HepG2 (cell line): ENCODE measurements around the gene CEP250. TPM values are rescaled to one million over a fixed set of nuclear protein-coding genes. Genes with fewer than 3 reads are reported as not detected.

Experiments
- BRCA1 ChIP-seq: sonication (generic); formaldehyde crosslinking; IDR thresholded peaks from 2 replicates; pipeline ENCODE4 v1.4.0; 2020; ENCODE audit warnings: missing genetic modification reagents
- FOXJ3 ChIP-seq: sonication (generic); formaldehyde crosslinking; IDR thresholded peaks from 2 replicates; pipeline ENCODE4 v1.4.0; 2020; ENCODE audit warnings: missing genetic modification reagents, mild to moderate bottlenecking, borderline replicate concordance
- GLI4 ChIP-seq: sonication (generic); formaldehyde crosslinking; IDR thresholded peaks from 2 replicates; pipeline ENCODE4 v1.5.1; 2020; ENCODE audit warnings: missing genetic modification reagents, mild to moderate bottlenecking, moderate library complexity, borderline replicate concordance
- KAT8 ChIP-seq: IDR thresholded peaks from 2 replicates; pipeline ENCODE4 v1.6.1; 2016; ENCODE audit warnings: missing genetic modification reagents, missing compliant biosample characterization
- MAZ ChIP-seq, 2 experiments: sonication (generic) in 1 of 2; formaldehyde crosslinking in 1 of 2; IDR thresholded peaks; 2 replicates each; pipeline versions ENCODE4 v1.5.0 to v1.6.1; 2012 to 2020; ENCODE audit warnings: low read depth in 2 of 2, mild to moderate bottlenecking in 2 of 2, borderline replicate concordance in 1 of 2, improper control_type of control experiment in 1 of 2, low read length in 1 of 2, missing genetic modification reagents in 1 of 2, moderate library complexity in 1 of 2
- SALL1 ChIP-seq: sonication (generic); formaldehyde crosslinking; IDR thresholded peaks from 2 replicates; pipeline ENCODE4 v1.8.0; 2022; ENCODE audit warnings: mild to moderate bottlenecking, missing genetic modification reagents
- SP5 ChIP-seq: IDR thresholded peaks from 2 replicates; pipeline ENCODE4 v1.6.1; 2016; ENCODE audit warnings: low read depth, borderline replicate concordance
- STAG1 ChIP-seq: sonication (generic); formaldehyde crosslinking; IDR thresholded peaks from 2 replicates; pipeline ENCODE4 v1.4.0; 2020; ENCODE audit warnings: missing genetic modification reagents
- XRCC5 ChIP-seq: fragments of 200-400 bp; formaldehyde crosslinking; optimal IDR thresholded peaks from 2 replicates; pipeline ENCODE3; 2017; ENCODE audit warnings: mild to moderate bottlenecking, low read length
- ZFY ChIP-seq: sonication (generic); formaldehyde crosslinking; IDR thresholded peaks from 2 replicates; pipeline ENCODE4 v1.4.0; 2020; ENCODE audit warnings: missing genetic modification reagents
- ZNF274 ChIP-seq: sonication (generic); formaldehyde crosslinking; IDR thresholded peaks from 2 replicates; pipeline ENCODE4 v1.5.1; 2020; ENCODE audit warnings: mild to moderate bottlenecking, missing genetic modification reagents
- ZNF33B ChIP-seq: sonication (generic); formaldehyde crosslinking; IDR thresholded peaks from 2 replicates; pipeline ENCODE4 v1.5.1; 2020; ENCODE audit warnings: mild to moderate bottlenecking, missing genetic modification reagents
- ZNF446 ChIP-seq: sonication (generic); formaldehyde crosslinking; IDR thresholded peaks from 2 replicates; pipeline ENCODE4 v1.5.0; 2020; ENCODE audit warnings: mild to moderate bottlenecking, missing genetic modification reagents
- ZNF598 ChIP-seq: sonication (generic); formaldehyde crosslinking; IDR thresholded peaks from 2 replicates; pipeline ENCODE4 v1.5.1; 2020; ENCODE audit warnings: mild to moderate bottlenecking, missing genetic modification reagents, borderline replicate concordance
- ZNF768 ChIP-seq: sonication (generic); formaldehyde crosslinking; IDR thresholded peaks from 2 replicates; pipeline ENCODE4 v1.4.0; 2020; ENCODE audit warnings: missing genetic modification reagents
- ZNF883 ChIP-seq: sonication (generic); formaldehyde crosslinking; IDR thresholded peaks from 2 replicates; pipeline ENCODE4 v1.5.1; 2020; ENCODE audit warnings: mild to moderate bottlenecking, missing genetic modification reagents; ENCODE audit errors: not compliant biosample characterization
- polyA plus RNA-seq, 8 experiments: library from polyadenylated mRNA; depleted of rRNA in 3 of 8; stranded (reverse) in 7 of 8; unstranded in 1 of 8; fragments of >200 nt; fragmentation: Illumina TruSeq in 4 of 8; extraction: Trizol in 4 of 8; gene quantifications; 2 replicates each; pipeline versions ENCODE4 v1.2.1 to v1.2.3, GENCODE V29; 2011 to 2016; ENCODE audit warnings: low read depth in 4 of 8, missing spikeins in 1 of 8, mixed read lengths in 1 of 8; ENCODE audit not compliant: insufficient read depth in 1 of 8
- total RNA-seq, 5 experiments: library from RNA; depleted of rRNA; stranded (reverse); fragments of >200 nt; fragmentation: Illumina TruSeq; extraction: Trizol; gene quantifications; 2 replicates each; pipeline ENCODE4 v1.2.3, GENCODE V29; 2016; ENCODE audit warnings: low read depth in 1 of 5
- TF ChIP-seq, protein P1 (sequence below): sonication (generic); formaldehyde crosslinking; IDR thresholded peaks from 2 replicates; pipeline ENCODE4 v1.4.0; 2020; ENCODE audit warnings: missing genetic modification reagents
- TF ChIP-seq, protein P2 (sequence below): sonication (generic); formaldehyde crosslinking; IDR thresholded peaks from 2 replicates; pipeline ENCODE4 v1.9.0; 2022; ENCODE audit warnings: missing genetic modification reagents, mild to moderate bottlenecking, borderline replicate concordance
- TF ChIP-seq, protein P3 (sequence below): sonication (generic); formaldehyde crosslinking; IDR thresholded peaks from 2 replicates; pipeline ENCODE4 v1.5.0; 2020; ENCODE audit warnings: mild to moderate bottlenecking, missing genetic modification reagents, moderate library complexity
- TF ChIP-seq, protein P4 (sequence below): sonication (generic); formaldehyde crosslinking; IDR thresholded peaks from 2 replicates; pipeline ENCODE4 v1.5.1; 2020; ENCODE audit warnings: mild to moderate bottlenecking, missing genetic modification reagents, borderline replicate concordance

CEP250 gene
- total and polyA plus RNA-seq, 2 of the 13 experiments (the other 11 are each of a cell fraction or from before 2014, with no cell fraction given) = 28.8 to 55.3 TPM

DNA sequence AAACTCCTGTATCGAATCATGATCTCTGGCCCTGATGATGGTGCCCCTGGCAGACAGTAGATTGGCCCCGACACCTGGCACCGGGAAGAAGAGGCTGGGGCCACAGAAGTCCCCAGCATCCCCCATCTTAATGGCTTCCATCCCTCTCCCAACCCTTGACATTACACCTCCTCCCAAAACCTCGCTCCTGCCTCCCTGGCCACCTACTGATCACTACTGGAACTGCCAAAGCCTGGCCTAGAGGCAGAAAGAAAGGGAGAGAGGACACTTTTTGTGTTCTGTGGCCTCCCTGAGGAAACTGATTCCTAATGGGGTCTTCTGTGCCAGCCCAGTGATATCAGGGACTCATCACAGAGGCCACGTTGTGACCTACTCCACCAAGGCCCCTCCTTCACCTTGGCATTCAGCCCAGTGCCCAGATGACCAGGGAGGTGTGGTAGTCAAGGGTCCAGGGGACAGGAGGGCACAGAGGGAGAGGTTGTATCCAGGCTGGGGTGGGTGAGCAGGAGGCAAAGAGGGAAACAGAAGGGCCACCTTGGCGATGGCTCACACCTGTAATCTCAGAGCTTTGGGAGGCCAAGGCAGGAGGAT lies 68.0 kb downstream of the CEP250 start (continued):
- TF ChIP-seq, protein P1, sequence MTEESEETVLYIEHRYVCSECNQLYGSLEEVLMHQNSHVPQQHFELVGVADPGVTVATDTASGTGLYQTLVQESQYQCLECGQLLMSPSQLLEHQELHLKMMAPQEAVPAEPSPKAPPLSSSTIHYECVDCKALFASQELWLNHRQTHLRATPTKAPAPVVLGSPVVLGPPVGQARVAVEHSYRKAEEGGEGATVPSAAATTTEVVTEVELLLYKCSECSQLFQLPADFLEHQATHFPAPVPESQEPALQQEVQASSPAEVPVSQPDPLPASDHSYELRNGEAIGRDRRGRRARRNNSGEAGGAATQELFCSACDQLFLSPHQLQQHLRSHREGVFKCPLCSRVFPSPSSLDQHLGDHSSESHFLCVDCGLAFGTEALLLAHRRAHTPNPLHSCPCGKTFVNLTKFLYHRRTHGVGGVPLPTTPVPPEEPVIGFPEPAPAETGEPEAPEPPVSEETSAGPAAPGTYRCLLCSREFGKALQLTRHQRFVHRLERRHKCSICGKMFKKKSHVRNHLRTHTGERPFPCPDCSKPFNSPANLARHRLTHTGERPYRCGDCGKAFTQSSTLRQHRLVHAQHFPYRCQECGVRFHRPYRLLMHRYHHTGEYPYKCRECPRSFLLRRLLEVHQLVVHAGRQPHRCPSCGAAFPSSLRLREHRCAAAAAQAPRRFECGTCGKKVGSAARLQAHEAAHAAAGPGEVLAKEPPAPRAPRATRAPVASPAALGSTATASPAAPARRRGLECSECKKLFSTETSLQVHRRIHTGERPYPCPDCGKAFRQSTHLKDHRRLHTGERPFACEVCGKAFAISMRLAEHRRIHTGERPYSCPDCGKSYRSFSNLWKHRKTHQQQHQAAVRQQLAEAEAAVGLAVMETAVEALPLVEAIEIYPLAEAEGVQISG = 0 out of 2 replicates have a peak, but pooled peaks have one; percentile 10
- TF ChIP-seq SALL1 (CRISPR knock-in tag) (peak; percentile 33; the same call in 1 of the 2 replicates), GLI4 (CRISPR knock-in tag) (0 out of 2 replicates have a peak, but pooled peaks have one; percentile 46), STAG1 (peak; percentile 61), KAT8 (no peak), ZNF33B (CRISPR knock-in tag) (peak; percentile 85; the same call in 1 of the 2 replicates), FOXJ3 (CRISPR knock-in tag) (no peak), ZNF446 (CRISPR knock-in tag) (no peak), ZNF768 (CRISPR knock-in tag) (peak; percentile 11; the same call in 1 of the 2 replicates), MAZ (IDR thresholded peaks at IDR 0.05; ENCODE audit: borderline replicate concordance, low read depth, low read length) (0 out of 2 replicates have a peak, but pooled peaks have one; percentile 23), MAZ (CRISPR knock-in tag; IDR thresholded peaks at IDR 0.05; ENCODE audit: low read depth) (no peak), BRCA1 (CRISPR knock-in tag) (no peak), ZNF274 (CRISPR knock-in tag) (peak; percentile 45; the same call in 1 of the 2 replicates), ZNF598 (0 out of 2 replicates have a peak, but pooled peaks have one; percentile 49), ZFY (CRISPR knock-in tag) (0 out of 2 replicates have a peak, but pooled peaks have one; percentile 23), SP5 (CRISPR knock-in tag) (0 out of 2 replicates have a peak, but pooled peaks have one; percentile 13), XRCC5 (peak; percentile 94), ZNF883 (peak; percentile 55)
- TF ChIP-seq, protein P2, sequence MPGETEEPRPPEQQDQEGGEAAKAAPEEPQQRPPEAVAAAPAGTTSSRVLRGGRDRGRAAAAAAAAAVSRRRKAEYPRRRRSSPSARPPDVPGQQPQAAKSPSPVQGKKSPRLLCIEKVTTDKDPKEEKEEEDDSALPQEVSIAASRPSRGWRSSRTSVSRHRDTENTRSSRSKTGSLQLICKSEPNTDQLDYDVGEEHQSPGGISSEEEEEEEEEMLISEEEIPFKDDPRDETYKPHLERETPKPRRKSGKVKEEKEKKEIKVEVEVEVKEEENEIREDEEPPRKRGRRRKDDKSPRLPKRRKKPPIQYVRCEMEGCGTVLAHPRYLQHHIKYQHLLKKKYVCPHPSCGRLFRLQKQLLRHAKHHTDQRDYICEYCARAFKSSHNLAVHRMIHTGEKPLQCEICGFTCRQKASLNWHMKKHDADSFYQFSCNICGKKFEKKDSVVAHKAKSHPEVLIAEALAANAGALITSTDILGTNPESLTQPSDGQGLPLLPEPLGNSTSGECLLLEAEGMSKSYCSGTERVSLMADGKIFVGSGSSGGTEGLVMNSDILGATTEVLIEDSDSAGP (CRISPR knock-in tag) = peak; percentile 47; the same call in 1 of the 2 replicates
- TF ChIP-seq, protein P3, sequence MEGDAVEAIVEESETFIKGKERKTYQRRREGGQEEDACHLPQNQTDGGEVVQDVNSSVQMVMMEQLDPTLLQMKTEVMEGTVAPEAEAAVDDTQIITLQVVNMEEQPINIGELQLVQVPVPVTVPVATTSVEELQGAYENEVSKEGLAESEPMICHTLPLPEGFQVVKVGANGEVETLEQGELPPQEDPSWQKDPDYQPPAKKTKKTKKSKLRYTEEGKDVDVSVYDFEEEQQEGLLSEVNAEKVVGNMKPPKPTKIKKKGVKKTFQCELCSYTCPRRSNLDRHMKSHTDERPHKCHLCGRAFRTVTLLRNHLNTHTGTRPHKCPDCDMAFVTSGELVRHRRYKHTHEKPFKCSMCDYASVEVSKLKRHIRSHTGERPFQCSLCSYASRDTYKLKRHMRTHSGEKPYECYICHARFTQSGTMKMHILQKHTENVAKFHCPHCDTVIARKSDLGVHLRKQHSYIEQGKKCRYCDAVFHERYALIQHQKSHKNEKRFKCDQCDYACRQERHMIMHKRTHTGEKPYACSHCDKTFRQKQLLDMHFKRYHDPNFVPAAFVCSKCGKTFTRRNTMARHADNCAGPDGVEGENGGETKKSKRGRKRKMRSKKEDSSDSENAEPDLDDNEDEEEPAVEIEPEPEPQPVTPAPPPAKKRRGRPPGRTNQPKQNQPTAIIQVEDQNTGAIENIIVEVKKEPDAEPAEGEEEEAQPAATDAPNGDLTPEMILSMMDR (CRISPR knock-in tag) = peak; percentile 76
- TF ChIP-seq, protein P4, sequence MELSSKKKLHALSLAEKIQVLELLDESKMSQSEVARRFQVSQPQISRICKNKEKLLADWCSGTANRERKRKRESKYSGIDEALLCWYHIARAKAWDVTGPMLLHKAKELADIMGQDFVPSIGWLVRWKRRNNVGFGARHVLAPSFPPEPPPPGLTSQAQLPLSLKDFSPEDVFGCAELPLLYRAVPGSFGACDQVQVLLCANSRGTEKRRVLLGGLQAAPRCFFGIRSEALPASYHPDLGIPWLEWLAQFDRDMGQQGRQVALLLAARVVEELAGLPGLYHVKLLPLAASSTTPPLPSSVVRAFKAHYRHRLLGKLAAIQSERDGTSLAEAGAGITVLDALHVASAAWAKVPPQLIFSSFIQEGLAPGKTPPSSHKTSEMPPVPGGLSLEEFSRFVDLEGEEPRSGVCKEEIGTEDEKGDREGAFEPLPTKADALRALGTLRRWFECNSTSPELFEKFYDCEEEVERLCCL (CRISPR knock-in tag) = no peak
- TF ChIP-seq, all 625 proteins: peak for 33
